GM19193 (cell line): ENCODE results near the gene MAGEB6B.

Experiments
- POLR2A ChIP-seq: IDR thresholded peaks from 4 replicates; pipeline ENCODE4 v1.6.1; 2011; ENCODE audit not compliant: insufficient read depth, insufficient read length; ENCODE audit errors: extremely low read depth

MAGEB6B gene, protein sequence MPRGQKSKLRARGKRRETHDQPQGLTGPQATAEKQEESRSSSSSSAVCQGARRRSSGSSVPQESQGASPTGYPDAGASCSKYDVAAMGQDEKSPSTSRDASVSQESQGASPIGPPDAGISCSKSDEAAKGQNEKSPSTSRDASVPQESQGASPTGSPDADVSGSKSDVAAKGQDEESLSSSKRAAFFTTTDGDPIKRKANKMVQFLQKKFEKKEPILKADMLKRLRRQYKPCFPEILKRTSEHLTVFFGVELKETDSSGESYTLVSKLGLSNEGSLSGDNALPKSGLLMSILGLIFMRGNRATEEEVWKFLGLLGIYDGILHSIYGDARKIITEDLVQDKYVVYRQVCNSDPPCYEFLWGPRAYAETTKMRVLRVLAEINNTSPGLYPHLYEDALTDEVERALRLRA

DNA sequence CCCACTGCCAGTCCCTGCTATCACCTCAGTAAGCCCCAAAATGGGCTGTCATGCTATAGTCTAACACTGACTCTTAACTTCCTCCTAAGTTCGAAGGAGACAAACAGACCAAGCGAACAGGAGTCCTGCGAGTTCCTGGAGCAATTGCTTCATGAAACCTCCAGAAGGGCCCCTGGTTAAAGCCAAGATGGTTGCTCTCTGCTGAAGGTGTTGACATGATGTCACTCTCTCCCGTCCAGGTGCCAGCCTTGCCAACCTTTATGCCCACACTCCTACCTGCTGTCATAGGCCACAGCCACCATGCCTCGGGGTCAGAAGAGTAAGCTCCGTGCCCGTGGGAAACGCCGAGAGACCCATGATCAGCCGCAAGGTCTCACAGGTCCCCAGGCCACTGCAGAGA lies at the start of gene MAGEB6B:
MAGEB6B (plus strand) TSS at position 301 of the 400 bp plus-strand sequence; CDS start at position 301, 0 bp downstream.
- no peak for TF ChIP-seq POLR2A

DNA sequence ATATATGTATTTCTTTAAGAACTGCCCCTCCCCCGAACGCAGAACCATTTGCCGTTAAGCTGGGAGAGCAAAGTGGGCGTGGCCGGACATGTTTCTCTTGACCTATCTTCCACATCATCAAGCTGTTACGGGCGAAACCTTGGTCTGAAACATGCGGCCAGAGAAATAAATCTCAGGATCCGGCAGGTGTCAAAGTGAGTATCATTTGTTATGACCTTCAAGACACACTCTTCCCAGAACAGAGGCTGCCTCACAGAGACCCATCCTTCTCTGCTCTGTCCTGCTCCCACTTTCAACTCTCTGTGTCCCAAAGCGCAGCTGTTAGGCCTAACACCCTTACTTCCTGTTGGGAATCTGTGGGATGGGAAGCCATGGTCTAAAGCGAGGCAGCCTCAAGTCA lies 22.1 kb upstream of the MAGEB6B start, which contains the start of gene MAGEB18:
MAGEB18 (plus strand) TSS at position 70 of the 400 bp plus-strand sequence. CDS start 643 bp downstream, outside the sequence.
- TF ChIP-seq POLR2A, result no peak

DNA sequence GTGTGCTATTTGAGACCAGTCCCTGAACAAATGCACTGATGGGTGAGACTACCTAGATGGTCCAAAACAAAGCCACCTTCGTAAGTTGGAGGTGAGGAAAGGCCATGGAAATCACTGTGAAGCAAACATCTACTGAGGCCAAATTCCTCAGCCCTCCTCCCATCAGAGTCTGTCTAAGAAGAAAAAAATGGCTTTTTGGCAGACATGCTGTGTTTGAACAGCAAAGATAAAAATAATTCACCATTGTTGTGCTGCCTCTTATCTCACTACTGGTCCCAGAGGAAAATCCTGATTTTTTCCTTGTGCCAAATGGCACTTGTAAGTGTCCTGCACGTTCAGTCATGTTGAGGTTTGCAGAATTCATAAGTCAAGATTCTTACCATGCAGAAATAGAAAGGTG lies 14.4 kb upstream of the MAGEB6B start:
- no peak for TF ChIP-seq POLR2A

DNA sequence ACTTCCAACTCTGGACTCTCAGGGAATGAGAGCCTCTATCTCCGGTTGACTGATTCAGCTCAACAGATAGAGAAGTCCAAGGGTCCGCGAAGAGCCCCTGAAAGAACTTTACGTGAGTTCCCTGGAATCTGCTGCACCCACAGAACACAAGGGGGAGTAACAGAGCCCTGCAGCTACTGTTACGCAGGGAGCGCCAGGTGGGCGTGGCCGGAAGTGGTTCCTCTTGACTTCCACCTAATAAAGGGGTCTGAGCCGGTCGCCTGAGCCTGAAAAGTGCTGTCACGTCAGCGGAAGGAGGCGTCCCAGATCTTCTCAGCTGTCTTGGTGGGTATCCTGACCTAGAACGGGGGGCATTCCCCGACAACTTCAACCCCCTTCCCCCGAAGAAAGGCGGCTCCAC lies 31.8 kb downstream of the MAGEB6B start, which contains the start of gene MAGEB6:
MAGEB6 (plus strand) TSS at position 237 of the 400 bp plus-strand sequence. CDS start 1,407 bp downstream, outside the sequence.
- no peak for TF ChIP-seq POLR2A

DNA sequence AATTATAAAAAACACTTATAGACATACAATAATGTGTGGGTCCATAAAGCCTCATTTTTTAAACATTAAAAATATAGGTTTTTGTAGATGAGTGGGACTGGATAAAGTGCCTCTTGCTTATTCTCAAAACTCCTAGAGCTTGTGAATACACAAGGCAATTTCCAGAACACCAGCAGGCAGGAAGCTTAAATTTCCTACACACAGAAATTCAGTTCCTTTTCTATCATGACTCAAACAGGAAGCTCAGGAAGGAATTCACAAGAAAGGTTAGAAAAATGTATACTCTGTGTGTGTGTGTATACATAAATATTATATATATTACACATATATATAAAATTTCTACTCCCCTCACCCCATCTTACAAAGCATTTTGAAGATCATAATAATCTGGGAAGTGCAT lies 43.2 kb downstream of the MAGEB6B start:
- TF ChIP-seq POLR2A, result no peak

DNA sequence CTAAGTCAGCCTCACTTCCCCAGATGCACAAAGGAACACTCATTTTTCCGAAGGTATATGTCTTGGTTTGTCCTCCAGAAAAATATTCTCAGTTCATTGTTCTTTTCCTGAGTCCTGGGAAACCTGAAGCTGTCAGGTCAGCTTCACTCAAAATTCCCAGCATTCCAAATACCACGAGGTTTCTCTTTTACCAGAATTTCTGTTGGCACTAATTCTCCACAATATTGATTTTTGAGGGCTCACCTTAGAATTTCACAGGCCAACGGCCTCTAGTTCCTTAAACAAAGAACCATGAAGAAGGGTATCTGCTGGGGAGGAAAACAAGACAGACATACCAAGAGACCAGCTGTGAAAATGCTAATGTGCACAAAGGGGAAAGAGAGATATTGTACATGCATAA lies 47.6 kb downstream of the MAGEB6B start:
- no peak for TF ChIP-seq POLR2A
